HG02610 (cell line): ENCODE results near the gene NAB2.
"Not testable (repeated sequence)": the region's sequence is repeated elsewhere in the genome, so short reads cannot be mapped to it uniquely, and the experiment has no call there.

Source experiments
- ATAC-seq: cut with Tn5 transposase; IDR thresholded peaks from one replicate; pipeline ENCODE4 v1.9.1; 2021; ENCODE audit warnings: mild to moderate bottlenecking, moderate library complexity; ENCODE audit not compliant: unreplicated experiment

Gene NAB2

DNA sequence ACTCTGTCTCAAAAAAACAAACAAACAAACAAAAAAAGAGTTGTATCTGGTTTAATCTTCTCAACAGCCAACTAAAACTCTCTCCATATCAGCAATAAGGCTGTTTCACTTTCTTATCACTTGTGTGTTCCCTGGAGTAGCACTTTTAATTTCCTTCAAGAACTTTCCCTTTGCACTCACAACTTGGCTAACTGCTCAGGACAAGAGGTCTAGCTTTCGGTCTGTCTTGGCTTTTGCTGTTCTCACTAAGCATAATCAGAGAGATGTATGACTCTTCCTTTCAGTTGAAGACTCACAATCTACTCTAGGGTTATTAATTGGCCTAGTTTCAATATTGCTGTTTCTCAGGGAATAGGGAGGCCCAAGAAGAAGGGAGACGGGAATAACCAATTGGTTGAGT is 22.7 kb upstream of the NAB2 start:
- ATAC-seq, result no peak

DNA sequence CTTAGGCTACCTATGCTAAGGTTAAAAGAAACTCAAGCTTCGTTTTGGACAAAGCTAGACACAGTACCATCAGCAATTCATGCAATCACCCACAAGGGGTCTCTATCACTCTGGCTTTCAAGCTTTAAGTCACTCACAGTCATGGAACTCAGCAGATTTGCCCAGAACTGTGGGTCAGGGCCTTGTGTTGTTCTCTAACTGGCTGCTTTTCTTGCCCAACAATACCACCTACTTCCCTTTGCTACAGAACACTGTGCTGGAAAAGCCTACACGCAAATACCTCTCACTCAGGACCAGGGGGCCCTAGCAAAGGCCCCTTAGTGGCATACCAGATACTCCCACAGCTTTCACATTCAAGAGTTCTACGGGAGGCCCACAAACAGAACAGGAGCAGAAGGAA is 19.4 kb upstream of the NAB2 start:
- peak; percentile 81 for ATAC-seq

GRCh38 chr12:57072661-57073060 is 16.3 kb upstream of the NAB2 start:
- no peak for ATAC-seq

- ATAC-seq, result not testable (repeated sequence)
Measured at GRCh38 chr12:57073566-57074450, 15.1 kb upstream of the NAB2 start.

- ATAC-seq, result peak; percentile 97
Measured at GRCh38 chr12:57078519-57079404, 10.2 kb upstream of the NAB2 start, which contains the start of gene NEMP1. Gene NEMP1 (minus strand): TSS chr12:57078791. CDS start chr12:57078745, 46 bp downstream.

- ATAC-seq, result no peak
Measured at GRCh38 chr12:57079821-57080220, 9.1 kb upstream of the NAB2 start.

- no peak for ATAC-seq
Measured at GRCh38 chr12:57080855-57081254, 8.1 kb upstream of the NAB2 start.

- no peak for ATAC-seq
Measured at GRCh38 chr12:57085999-57086492, 2.9 kb upstream of the NAB2 start.

DNA sequence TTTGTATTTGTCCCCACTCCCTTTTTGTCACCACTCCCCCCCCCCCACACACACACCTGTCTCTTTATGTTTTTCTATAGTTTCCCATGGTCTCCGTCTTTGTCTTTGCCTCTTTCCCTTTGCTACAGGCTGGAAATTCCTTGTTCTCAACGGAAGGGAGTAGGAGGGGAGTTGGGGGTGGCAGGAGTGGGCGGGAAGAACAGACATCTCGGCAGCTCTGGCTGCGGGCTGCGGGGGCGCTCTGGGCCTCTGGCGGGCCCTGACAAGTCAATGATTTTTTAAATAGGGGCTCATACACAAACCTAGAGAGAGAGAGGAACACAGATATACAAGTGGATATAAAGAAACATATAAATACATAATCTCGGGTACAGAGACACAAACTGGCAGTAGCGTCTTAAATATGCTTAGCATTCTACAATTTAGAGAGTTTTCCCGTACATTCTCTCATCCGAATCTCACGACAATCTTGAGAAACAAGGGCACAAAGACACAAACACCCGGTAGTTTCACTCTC is 2.4 kb upstream of the NAB2 start:
- ATAC-seq, result no peak

DNA sequence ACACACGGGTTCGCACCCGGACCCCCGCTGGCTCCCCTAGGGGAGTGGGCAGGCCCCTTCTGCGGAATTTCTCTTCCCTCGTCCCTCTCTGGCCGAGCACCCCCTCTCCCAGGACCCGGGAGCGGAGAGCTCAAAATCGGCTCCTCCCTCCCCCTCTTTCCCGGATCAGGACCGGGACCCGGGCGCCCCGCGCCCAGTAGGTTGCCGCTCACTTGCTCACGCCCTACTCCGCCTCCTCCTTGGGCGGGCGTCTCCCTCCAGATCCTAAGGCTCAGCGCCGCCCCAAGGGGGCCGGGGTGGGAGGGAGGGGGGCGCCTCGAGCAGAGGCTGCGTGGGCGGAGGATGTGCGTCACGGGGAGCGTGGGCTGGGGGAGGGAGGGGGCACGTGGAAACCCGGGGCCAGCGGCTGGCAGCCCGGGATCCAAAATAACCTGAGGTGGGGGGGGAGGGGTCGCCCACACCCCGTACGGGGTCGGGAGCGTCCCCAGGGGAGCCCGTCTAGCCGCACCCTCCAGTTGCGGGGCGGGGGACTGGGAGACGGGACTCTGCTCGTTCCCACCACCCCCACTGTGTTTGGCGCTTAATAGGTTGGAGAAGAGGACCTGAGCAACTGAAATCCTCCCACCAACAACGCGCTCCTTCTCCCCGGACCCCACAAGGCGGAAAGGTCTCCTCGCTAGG is 1.8 kb upstream of the NAB2 start:
- peak; percentile 35 for ATAC-seq

DNA sequence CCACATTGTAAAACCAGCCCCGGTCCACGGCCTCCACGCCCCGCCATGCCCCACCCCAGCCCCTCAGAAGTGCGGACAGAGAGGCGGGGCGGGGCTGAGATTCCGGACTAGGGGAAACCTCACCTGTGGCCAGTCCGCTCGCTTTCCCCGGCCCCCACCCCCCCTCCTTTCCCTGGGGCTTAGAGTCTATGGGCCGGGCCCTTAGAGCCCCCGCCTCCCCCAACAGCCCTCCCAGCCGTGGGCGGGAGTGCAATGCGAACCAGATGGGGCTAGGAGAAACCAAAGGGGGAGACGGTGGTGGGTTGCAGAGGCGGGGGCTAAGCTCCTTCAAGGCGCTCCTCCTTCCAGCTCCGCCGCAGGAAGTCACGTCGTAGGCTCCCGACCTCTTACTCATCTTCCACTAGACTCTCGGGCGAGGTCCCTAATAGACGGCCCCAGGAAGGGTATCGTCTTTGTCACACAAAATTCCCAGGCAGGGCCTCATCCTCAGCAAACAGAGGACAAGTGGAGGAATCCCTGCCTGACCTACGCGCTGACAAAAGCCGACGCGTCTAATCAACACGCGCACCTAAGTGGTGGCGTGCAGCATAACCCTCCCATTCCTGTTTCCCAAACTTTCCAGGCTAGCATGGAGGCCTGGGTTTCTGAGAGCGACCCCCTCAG is 1.1 kb upstream of the NAB2 start:
- peak; percentile 37 for ATAC-seq

DNA sequence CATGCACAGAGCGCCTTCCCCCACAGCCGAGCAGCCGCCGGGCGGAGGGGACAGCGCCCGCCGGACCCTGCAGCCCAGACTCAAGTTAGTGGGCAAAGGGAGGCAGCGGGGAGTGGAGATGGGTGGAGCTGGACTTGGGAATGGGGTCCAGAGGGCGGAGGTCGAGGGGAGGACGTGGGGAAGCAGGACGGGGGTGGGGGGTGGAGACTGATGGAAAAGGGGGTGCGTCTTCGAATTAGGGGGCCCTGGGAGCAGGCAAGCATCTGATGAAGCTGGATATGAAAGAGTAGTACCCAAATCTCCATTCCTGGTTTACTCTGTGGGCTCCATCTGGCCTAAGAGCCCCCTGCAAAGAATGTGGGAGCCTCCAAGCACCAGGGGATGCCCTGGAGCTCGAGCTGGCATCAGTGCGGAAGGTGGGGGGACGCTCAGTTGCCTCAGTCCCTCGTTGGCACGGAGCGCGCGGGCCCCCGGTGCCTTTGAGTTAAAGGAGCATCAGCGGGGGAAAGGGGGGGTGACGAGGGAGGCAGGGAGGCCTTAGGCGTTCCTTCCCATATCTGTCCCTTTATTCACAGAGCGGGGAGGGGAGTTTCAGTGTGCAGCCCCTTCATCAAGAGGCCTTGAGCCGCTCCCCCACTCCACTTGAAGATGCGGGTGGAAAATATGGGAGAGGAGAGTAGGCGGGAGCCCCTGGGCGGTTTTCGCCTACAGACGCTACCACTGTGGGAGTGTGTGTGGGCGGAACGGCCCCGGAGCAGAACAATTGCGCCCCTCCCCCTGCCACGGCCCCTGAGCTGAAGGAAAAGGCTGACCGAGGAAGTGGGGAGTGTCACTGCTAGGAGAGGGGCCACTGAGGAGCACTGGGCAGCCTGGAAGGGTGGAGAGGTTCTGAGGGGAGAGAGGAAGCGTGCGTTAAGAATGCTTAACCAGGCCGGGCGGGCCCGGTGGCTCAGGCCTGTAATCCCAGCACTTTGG is 644 bp downstream of the NAB2 start:
- ATAC-seq, result no peak

DNA sequence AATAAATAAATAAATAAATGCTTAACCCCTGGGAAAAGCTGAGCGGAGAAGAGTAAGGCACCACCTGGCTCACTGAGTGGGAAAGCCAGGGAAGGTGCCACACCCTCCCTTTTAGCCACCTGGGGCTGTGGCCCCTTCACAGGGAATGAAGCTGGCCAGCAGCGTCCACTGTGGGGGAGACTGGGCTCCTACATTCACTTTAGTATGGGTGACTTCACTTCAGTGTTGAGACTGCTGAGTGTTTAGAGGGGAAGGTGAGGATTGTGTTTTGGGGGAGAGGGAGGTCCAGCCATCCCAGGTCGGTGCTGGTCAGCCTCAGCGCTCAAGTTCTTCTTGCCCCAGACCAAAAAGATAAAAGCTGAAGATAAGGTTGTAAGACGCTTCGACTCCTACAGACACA is 1.6 kb downstream of the NAB2 start:
- no peak for ATAC-seq

DNA sequence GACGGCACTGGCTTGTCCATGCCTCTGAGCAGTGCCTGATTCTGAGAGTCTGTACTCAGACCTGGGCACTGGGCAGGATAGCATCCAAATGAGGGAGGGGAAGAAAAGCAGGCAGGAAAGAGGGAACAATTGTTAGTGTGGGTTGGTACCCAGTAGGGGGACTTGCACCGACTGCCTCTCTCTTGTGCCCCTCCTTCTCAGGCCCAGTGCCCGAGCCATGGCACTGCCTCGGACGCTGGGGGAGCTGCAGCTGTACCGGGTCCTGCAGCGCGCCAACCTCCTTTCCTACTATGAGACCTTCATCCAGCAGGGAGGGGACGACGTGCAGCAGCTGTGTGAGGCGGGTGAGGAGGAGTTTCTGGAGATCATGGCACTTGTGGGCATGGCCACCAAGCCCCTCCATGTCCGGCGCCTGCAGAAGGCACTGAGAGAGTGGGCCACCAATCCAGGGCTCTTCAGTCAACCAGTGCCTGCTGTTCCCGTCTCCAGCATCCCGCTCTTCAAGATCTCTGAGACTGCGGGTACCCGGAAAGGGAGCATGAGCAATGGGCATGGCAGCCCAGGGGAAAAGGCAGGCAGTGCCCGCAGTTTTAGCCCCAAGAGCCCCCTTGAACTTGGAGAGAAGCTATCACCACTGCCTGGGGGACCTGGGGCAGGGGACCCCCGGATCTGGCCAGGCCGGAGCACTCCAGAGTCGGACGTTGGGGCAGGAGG is 2.2 kb downstream of the NAB2 start:
- ATAC-seq, result no peak

DNA sequence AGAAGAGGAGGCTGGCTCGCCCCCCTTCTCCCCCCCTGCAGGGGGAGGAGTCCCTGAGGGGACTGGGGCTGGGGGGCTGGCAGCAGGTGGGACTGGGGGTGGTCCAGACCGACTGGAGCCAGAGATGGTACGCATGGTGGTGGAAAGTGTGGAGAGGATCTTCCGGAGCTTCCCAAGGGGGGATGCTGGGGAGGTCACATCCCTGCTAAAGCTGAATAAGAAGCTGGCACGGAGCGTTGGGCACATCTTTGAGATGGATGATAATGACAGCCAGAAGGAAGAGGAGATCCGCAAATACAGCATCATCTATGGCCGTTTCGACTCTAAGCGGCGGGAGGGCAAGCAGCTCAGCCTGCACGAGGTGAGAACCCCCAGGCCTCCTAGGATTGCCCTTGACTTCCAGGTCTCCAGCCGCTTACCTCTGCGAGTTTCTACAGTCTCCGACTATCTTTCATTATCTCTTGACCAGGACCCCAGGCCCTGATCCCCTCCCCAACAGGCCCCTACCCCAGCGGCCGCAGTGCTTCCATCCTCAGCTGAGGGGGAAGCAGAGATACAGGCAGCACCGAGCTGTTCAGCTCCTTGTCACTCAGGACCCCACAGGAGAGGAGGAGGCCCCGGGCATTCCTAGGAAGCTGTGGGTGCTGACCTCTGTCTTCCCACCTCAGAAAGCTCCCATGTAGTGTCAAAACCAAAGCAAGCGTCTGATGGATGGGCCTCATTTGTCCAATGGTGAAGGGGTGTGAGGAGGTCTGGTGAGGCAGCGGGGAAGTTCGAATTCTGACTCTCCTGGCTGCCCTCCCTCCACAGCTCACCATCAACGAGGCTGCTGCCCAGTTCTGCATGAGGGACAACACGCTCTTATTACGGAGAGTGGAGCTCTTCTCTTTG is 3.0 kb downstream of the NAB2 start:
- no peak for ATAC-seq

- no peak for ATAC-seq
Measured at GRCh38 chr12:57092529-57092862, 3.6 kb downstream of the NAB2 start.

- no peak for ATAC-seq
Measured at GRCh38 chr12:57092876-57093414, 4.0 kb downstream of the NAB2 start.
